Dendritic cell treated with granulocyte-macrophage colony-stimulating factor and Interleukin-4, amounts not matched to agents 40 ng/mL and 50 ng/mL, for 4 days (primary cell): ENCODE results near the gene TMEM205.
"Not testable (repeated sequence)": the region's sequence is repeated elsewhere in the genome, so short reads cannot be mapped to it uniquely, and the experiment has no call there.

ENCODE experiments used
- H3K27ac Mint-ChIP-seq: one replicate; pipeline ENCODE4 v1.8.0; 2022; ENCODE audit warnings: mild to moderate bottlenecking, mixed read lengths
- H3K27me3 Mint-ChIP-seq: one replicate; pipeline ENCODE4 v1.8.0; 2022; ENCODE audit warnings: mild to moderate bottlenecking, mixed read lengths
- H3K36me3 Mint-ChIP-seq: one replicate; pipeline ENCODE4 v1.8.0; 2022; ENCODE audit warnings: low read depth, mixed read lengths
- H3K4me1 Mint-ChIP-seq: one replicate; pipeline ENCODE4 v1.8.0; 2022; ENCODE audit warnings: low read depth, mixed read lengths
- H3K4me3 Mint-ChIP-seq: one replicate; pipeline ENCODE4 v1.8.0; 2022; ENCODE audit warnings: mild to moderate bottlenecking, moderate library complexity, mixed read lengths
- H3K9me3 Mint-ChIP-seq: one replicate; pipeline ENCODE4 v1.8.0; 2022; ENCODE audit warnings: mixed read lengths
- intact Hi-C: fragments of 100-400 bp; cut with micrococcal nuclease; formaldehyde crosslinking; loops from one replicate; pipeline ENCODE4 v1.15.0; 2022

Gene TMEM205

DNA sequence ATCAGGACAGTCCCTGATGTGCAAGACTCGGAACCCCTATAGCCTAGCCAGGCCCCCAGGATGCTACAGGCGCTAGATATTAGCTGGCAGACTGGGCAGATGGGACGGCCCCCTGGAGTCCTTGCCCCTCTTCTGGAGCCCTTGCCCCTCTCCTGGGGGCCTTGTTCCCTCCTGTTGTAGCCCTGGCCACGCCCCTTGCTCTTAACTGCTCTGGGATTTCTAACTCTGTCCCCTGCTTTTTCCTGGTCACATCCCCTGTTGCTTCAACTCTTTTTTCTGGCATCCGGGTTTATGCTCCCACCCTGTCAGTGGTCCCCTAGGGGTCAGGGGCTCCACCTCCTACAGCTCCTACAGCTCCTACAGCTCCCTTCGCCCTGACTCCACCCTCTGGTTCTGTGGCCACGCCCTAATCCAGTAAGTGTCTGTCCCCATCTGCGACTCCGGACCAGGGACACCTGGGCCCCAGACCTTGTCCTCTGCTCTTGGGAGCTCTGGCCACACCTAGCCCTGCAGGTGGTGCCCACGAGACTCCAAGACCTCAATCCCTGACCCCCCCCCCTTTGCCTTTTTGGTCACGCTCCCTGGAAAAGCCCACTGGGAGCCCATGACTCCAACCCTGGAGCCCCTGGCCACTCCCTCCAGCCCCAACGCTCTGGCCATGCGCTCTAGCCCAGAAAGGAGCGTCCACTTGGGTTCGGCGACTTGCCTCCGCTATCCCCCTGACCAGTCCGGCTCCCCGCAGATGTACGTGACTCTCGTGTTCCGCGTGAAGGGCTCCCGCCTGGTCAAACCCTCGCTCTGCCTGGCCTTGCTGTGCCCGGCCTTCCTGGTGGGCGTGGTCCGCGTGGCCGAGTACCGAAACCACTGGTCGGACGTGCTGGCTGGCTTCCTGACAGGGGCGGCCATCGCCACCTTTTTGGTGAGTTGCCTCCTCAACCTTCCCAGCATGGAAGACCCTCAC lies 16.0 kb upstream of the TMEM205 start:
- intact Hi-C loops: no loop called here
- Mint-ChIP-seq H3K4me1 (peaks cover 11% of the 10 kb centered on the region), H3K4me3 (no peak overlapping the region), H3K27me3 (no peaks in the 10 kb centered on the region), H3K36me3 (peaks cover 74% of the 10 kb centered on the region), H3K27ac (no peak overlapping the region), H3K9me3 (no peaks in the 10 kb centered on the region)

DNA sequence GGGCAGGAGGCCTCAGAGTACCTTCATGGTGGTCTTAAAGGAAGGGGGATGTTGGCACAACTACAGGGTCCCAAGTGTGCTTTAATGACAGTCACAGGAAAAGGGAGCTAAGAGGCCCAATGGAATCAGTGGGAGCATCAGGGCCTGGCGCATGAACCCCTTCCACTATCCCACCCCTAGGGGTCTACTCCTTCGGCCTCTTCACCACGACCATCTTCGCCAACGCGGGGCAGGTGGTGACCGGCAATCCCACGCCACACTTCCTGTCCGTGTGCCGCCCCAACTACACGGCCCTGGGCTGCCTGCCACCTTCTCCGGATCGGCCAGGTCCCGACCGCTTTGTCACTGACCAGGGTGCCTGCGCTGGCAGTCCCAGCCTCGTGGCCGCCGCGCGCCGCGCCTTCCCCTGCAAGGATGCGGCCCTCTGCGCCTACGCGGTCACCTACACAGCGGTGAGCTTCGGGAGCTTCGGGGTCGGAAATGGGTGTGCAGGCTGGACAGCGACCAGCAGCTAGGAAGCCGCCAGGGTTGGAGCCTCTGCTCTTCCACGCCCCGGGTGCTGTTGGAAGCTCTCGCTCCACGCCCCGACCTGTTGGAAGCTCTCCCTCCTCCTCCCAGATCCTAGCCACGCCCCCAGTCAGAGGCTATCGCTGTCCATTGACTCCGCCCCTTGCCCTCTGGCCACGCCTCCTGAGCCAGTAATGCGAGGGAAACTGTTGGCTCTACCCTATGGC lies 15.1 kb upstream of the TMEM205 start:
- Mint-ChIP-seq H3K9me3 (no peaks in the 10 kb centered on the region), H3K4me3 (no peak overlapping the region), H3K27me3 (no peaks in the 10 kb centered on the region), H3K4me1 (peaks cover 19% of the 10 kb centered on the region), H3K36me3 (peaks cover 70% of the 10 kb centered on the region), H3K27ac (no peak overlapping the region)
- intact Hi-C loops: no loop called here

GRCh38 chr19:11359421-11359820 lies 13.4 kb upstream of the TMEM205 start:
- Mint-ChIP-seq H3K9me3 (no peaks in the 10 kb centered on the region), H3K27me3 (no peaks in the 10 kb centered on the region), H3K27ac (no peak overlapping the region), H3K4me3 (no peak overlapping the region), H3K36me3 (peaks cover 52% of the 10 kb centered on the region), H3K4me1 (peaks cover 27% of the 10 kb centered on the region)
- intact Hi-C loops: no loop called here

- H3K4me3 Mint-ChIP-seq: no peak overlapping the region
- no peaks in the 10 kb centered on the region for H3K27me3 Mint-ChIP-seq
- H3K36me3 Mint-ChIP-seq: peaks cover 35% of the 10 kb centered on the region
- intact Hi-C loops: no loop called here
- no peaks in the 10 kb centered on the region for H3K9me3 Mint-ChIP-seq
- peaks cover 27% of the 10 kb centered on the region for H3K4me1 Mint-ChIP-seq
- no peak overlapping the region for H3K27ac Mint-ChIP-seq
These were observed 10.8 kb upstream of the TMEM205 start for GRCh38 chr19:11356676-11357550.

DNA sequence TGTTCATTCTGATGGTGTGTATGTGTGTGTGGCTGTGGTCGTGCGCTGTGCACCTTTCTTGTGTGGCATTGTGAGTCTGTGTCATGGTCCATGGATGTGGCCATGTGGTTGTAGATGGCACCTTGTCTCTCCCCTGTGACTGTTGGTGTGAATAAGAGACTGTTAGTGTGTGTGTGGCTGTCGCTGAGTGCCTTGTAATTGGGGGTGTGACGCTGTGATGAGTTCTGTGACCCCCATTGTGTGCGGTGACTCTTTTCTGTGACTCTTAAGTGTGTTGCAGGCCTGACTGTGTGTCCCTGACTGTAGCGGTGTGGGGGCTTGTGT lies 10.0 kb upstream of the TMEM205 start:
- peaks cover 27% of the 10 kb centered on the region for H3K4me1 Mint-ChIP-seq
- intact Hi-C loops: no loop called here
- peak overlapping the region; percentile 80 for H3K4me3 Mint-ChIP-seq
- H3K9me3 Mint-ChIP-seq: no peaks in the 10 kb centered on the region
- peak overlapping the region; percentile 67 for H3K27ac Mint-ChIP-seq
- no peaks in the 10 kb centered on the region for H3K27me3 Mint-ChIP-seq
- peaks cover 29% of the 10 kb centered on the region for H3K36me3 Mint-ChIP-seq

DNA sequence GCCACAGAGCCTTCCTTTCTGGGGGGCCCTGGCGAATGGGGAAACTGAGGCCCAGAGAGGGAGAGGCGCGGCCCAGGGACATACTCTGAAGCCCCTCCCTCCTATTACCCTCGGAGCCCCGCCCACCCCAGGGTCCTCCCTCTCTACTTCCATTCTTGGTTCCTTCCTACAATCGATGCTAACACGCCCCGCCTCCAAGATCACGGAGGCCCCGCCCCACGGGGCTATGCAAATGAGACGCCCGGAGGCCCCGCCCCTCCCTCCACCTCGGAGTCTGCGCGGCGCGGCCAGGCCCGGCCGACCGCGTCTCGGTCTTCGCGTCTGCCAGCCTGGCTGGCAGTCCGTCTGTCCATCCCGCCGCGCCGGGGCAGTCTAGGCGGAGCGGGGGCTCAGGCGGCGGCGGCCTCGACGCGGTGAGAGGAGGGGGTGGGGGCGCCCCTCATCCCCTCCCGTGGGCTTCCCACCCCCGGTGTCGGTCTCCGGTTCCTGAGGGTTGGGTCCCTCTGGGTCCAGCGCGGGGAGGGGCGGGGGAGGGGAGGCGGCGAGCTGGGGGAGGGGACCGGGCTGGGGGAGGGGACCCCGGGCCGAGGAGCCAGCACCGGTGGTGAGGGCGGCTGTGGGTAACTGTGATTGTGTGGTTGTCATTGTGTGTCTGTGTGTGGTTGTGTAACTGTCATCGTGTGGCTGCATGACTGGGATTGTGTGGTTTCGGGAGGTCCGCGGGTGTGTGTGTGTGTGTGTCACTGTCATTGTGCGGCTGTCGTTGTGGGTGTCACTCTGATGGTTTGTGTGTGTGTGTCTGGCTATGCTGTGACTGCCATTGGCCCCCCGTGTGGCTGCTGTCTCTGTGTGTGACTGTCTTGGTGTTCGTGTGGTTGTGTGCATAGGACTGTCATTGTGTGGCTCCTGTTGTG lies 9.3 kb upstream of the TMEM205 start, which contains the start of gene PLPPR2:
PLPPR2 (plus strand) TSS at position 273 of the 914 bp plus-strand sequence. CDS start 2,242 bp downstream, outside the sequence.
- intact Hi-C loops: loop anchor here (1.0 kb wide), 1 partner anchor 9 kb away; the partner anchor contains the start of genes CCDC159 and TMEM205
- H3K4me1 Mint-ChIP-seq: peaks cover 27% of the 10 kb centered on the region
- peak within 1 kb of the TSS; percentile 80 for H3K4me3 Mint-ChIP-seq
- H3K27me3 Mint-ChIP-seq: no peaks in the 10 kb centered on the region
- H3K27ac Mint-ChIP-seq: peak within 1 kb of the TSS; percentile 67
- H3K36me3 Mint-ChIP-seq: peaks cover 25% of the 10 kb centered on the region
- H3K9me3 Mint-ChIP-seq: no peaks in the 10 kb centered on the region

DNA sequence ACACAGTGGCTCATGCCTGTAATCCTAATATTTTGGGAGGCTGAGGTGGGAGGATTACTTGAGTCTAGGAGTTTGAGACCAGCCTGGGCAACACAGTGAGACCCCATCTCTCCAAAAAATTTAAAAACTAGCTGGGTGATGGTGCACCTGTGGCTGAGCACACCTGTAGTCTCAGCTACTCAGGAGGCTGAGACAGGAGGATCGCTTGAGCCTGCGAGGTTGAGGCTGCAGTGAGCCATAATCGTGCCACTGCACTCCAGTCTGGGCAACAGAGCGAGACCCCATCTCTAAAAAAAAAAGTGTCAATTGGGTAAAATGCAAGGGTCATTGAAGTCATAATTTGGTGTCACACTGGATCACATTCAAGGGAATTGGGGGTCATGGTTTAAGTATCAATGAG lies 8.0 kb upstream of the TMEM205 start:
- intact Hi-C loops, H3K27me3 Mint-ChIP-seq, H3K27ac Mint-ChIP-seq, H3K4me3 Mint-ChIP-seq, H3K9me3 Mint-ChIP-seq: not testable (repeated sequence)
- Mint-ChIP-seq H3K4me1 (peaks cover 27% of the 10 kb centered on the region), H3K36me3 (peaks cover 21% of the 10 kb centered on the region)

DNA sequence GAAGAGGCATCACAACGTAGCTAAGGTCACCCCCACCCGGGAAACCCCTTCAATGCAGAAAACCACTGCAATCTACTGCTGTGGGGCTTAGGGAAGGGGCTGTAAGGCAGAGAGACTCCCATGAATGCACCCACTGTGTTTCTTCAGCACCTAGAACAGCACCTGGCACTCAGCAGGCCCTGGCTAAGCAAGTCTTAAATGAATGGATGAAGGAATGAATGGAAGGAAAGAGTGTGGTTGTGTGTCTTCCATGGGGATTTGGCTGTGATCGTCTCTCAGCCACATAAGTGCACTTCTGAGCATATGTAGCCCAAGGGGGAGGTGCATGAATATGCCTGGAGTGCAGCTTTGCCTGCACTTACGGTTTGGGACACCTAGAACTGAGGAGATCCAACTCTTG lies 3.1 kb upstream of the TMEM205 start:
- H3K36me3 Mint-ChIP-seq: peaks cover 31% of the 10 kb centered on the region
- intact Hi-C loops: no loop called here
- no peak overlapping the region for H3K27ac Mint-ChIP-seq
- peaks cover 11% of the 10 kb centered on the region for H3K9me3 Mint-ChIP-seq
- no peaks in the 10 kb centered on the region for H3K27me3 Mint-ChIP-seq
- H3K4me1 Mint-ChIP-seq: peaks cover 34% of the 10 kb centered on the region
- H3K4me3 Mint-ChIP-seq: no peak overlapping the region

GRCh38 chr19:11347546-11348039 lies 1.5 kb upstream of the TMEM205 start:
- Mint-ChIP-seq H3K36me3 (peaks cover 36% of the 10 kb centered on the region), H3K27ac (peak overlapping the region; percentile 93), H3K9me3 (peaks cover 11% of the 10 kb centered on the region), H3K4me3 (no peak overlapping the region), H3K4me1 (peaks cover 34% of the 10 kb centered on the region), H3K27me3 (no peaks in the 10 kb centered on the region)
- intact Hi-C loops: no loop called here

- intact Hi-C loops: no loop called here
- peaks cover 34% of the 10 kb centered on the region for H3K4me1 Mint-ChIP-seq
- H3K4me3 Mint-ChIP-seq: peak overlapping the region; percentile 93
- H3K27me3 Mint-ChIP-seq: no peaks in the 10 kb centered on the region
- H3K27ac Mint-ChIP-seq: peak overlapping the region; percentile 93
- H3K9me3 Mint-ChIP-seq: peaks cover 11% of the 10 kb centered on the region
- peaks cover 35% of the 10 kb centered on the region for H3K36me3 Mint-ChIP-seq
These were observed 805 bp downstream of the TMEM205 start for GRCh38 chr19:11345122-11345803.

- peaks cover 52% of the 10 kb centered on the region for H3K4me1 Mint-ChIP-seq
- intact Hi-C loops: loop anchor here (5.0 kb wide), 1 partner anchor 50 kb away; no protein-coding TSS in a partner anchor
- no peak overlapping the region for H3K4me3 Mint-ChIP-seq
- no peak overlapping the region for H3K27ac Mint-ChIP-seq
- no peaks in the 10 kb centered on the region for H3K9me3 Mint-ChIP-seq
- H3K36me3 Mint-ChIP-seq: peaks cover 32% of the 10 kb centered on the region
- H3K27me3 Mint-ChIP-seq: no peaks in the 10 kb centered on the region
These were observed 3.6 kb downstream of the TMEM205 start for GRCh38 chr19:11342429-11342828.

DNA sequence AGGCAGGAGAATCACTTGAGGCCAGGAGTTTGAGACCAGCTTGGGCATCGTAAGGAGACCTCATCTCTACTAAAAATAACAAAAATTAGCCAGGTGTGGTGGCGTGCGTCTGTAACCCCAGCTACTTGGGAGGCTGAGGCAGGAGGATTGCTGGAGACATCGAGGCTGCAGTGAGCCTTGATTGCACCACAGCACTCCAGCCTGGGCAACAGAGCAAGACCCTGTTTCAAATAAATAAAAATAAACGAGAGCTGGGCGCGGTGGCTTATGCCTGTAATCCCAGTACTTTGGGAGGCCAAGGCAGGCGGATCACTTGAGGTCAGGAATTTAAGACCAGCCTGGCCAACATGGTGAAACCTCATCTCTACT lies 6.0 kb downstream of the TMEM205 start:
- not testable (repeated sequence) for H3K27me3 Mint-ChIP-seq, H3K9me3 Mint-ChIP-seq
- peak overlapping the region; percentile 84 for H3K27ac Mint-ChIP-seq
- peaks cover 40% of the 10 kb centered on the region for H3K4me1 Mint-ChIP-seq
- peaks cover 40% of the 10 kb centered on the region for H3K36me3 Mint-ChIP-seq
- intact Hi-C loops: loop anchor here (5.0 kb wide), 1 partner anchor 48 kb away; no protein-coding TSS in a partner anchor
- peak overlapping the region; percentile 98 for H3K4me3 Mint-ChIP-seq
